Measurements from ENCODE around the gene PLA2G7. TPM values are rescaled to one million over a fixed set of nuclear protein-coding genes. Genes with fewer than 3 reads are reported as not detected.
A peak's percentile ranks its signal among the peaks of the same experiment; 100 is the strongest.

PLA2G7 gene
- total RNA-seq, 4 donors from 2014 or later = 1.5 to 4.8 (median 1.6) TPM; not detected in 1

GRCh38 chr6:46704562-46704961 lies 30.6 kb downstream of the PLA2G7 start:
- H3K9me3 ChIP-seq = no peaks in the 10 kb centered on the region
- H3K27me3 ChIP-seq = no peaks in the 10 kb centered on the region
- no peak overlapping the region for H3K27ac ChIP-seq
- H3K4me1 ChIP-seq = no peaks in the 10 kb centered on the region
- WGBS, 2 donors = 6 to 12% methylated on average over 3 of the region's 3 CpGs
- DNase-seq (ENCODE audit: low spot score in 2 of 2) = no peak
- peaks cover 0 to 4% (median 0%) of the 10 kb centered on the region in 3 donors for H3K36me3 ChIP-seq
- no peak for TF ChIP-seq POLR2A (IDR thresholded peaks at IDR 0.05)
- TF ChIP-seq EP300 (IDR thresholded peaks at IDR 0.05) = no peak
- TF ChIP-seq CTCF (IDR thresholded peaks at IDR 0.05) = peak in 3 of 5 experiments; percentile 20 to 32 (median 24)
- no peak overlapping the region for H3K4me3 ChIP-seq

GRCh38 chr6:46699970-46700369 lies 35.2 kb downstream of the PLA2G7 start:
- H3K9me3 ChIP-seq = no peaks in the 10 kb centered on the region
- peaks cover 0 to 4% (median 0%) of the 10 kb centered on the region in 3 donors for H3K36me3 ChIP-seq
- no peak for TF ChIP-seq EP300 (IDR thresholded peaks at IDR 0.05)
- no peak for TF ChIP-seq CTCF (IDR thresholded peaks at IDR 0.05)
- no peak for TF ChIP-seq POLR2A (IDR thresholded peaks at IDR 0.05)
- DNase-seq (ENCODE audit: low spot score in 2 of 2) = no peak
- no peak overlapping the region for H3K27ac ChIP-seq
- H3K4me3 ChIP-seq = no peak overlapping the region
- 70 to 75% methylated on average over 1 of the region's 1 CpG for WGBS, 2 donors
- H3K27me3 ChIP-seq = no peaks in the 10 kb centered on the region
- H3K4me1 ChIP-seq = no peaks in the 10 kb centered on the region

GRCh38 chr6:46690911-46691451 lies 44.2 kb downstream of the PLA2G7 start:
- 25 to 42% methylated on average over 1 of the region's 1 CpG for WGBS, 2 donors
- no peaks in the 10 kb centered on the region for H3K27me3 ChIP-seq
- DNase-seq (ENCODE audit: low spot score in 2 of 2) = no peak

GRCh38 chr6:46690141-46690755 lies 44.9 kb downstream of the PLA2G7 start:
- DNase-seq (ENCODE audit: low spot score in 2 of 2) = no peak
- Histone ChIP-seq H3K9me3 (peaks cover 0 to 6% (median 0%) of the 10 kb centered on the region in 4 donors), H3K27me3 (no peaks in the 10 kb centered on the region), H3K4me1 (no peaks in the 10 kb centered on the region), H3K36me3 (no peaks in the 10 kb centered on the region), H3K27ac (no peak overlapping the region), H3K4me3 (no peak overlapping the region)
- TF ChIP-seq CTCF (IDR thresholded peaks at IDR 0.05) (no peak), EP300 (IDR thresholded peaks at IDR 0.05) (no peak), POLR2A (IDR thresholded peaks at IDR 0.05) (no peak)
- 61 to 70% methylated on average over 2 of the region's 2 CpGs for WGBS, 2 donors

More at GRCh38 chr6:46690911-46691451, 44.2 kb downstream of the PLA2G7 start:
- Histone ChIP-seq H3K4me1 (no peaks in the 10 kb centered on the region), H3K27ac (no peak overlapping the region), H3K36me3 (no peaks in the 10 kb centered on the region), H3K4me3 (no peak overlapping the region), H3K9me3 (peaks cover 0 to 6% (median 0%) of the 10 kb centered on the region in 4 donors)
- TF ChIP-seq EP300 (IDR thresholded peaks at IDR 0.05) (no peak), CTCF (IDR thresholded peaks at IDR 0.05) (no peak), POLR2A (IDR thresholded peaks at IDR 0.05) (no peak)

- Histone ChIP-seq H3K4me3 (no peak overlapping the region), H3K27me3 (no peaks in the 10 kb centered on the region), H3K4me1 (no peaks in the 10 kb centered on the region), H3K27ac (no peak overlapping the region), H3K36me3 (no peaks in the 10 kb centered on the region), H3K9me3 (peaks cover 0 to 6% (median 0%) of the 10 kb centered on the region in 4 donors)
- TF ChIP-seq POLR2A (IDR thresholded peaks at IDR 0.05) = no peak
- TF ChIP-seq EP300 (IDR thresholded peaks at IDR 0.05) = no peak
- TF ChIP-seq CTCF (IDR thresholded peaks at IDR 0.05) = no peak
- 89 to 91% methylated on average over 3 of the region's 3 CpGs for WGBS, 2 donors
- DNase-seq (ENCODE audit: low spot score in 2 of 2) = no peak
Measured at GRCh38 chr6:46689657-46690056, 45.5 kb downstream of the PLA2G7 start.

Measured in tibial nerve (tissue), 4 donors.